Non-pigmented ciliary epithelial cell (primary cell): ENCODE measurements around the gene FOXP2.
"Not testable (repeated sequence)": the region's sequence is repeated elsewhere in the genome, so short reads cannot be mapped to it uniquely, and the experiment has no call there.

Experiments
- DNase-seq: peaks from one replicate; pipeline ENCODE4 v3.0.0-alpha.2; 2010; ENCODE audit warnings: low read depth

Gene FOXP2

GRCh38 chr7:114422507-114423501, 8.2 kb downstream of the FOXP2 start:
- DNase-seq, result no peak

- no peak for DNase-seq
Measured at GRCh38 chr7:114426382-114426781, 11.8 kb downstream of the FOXP2 start.

- DNase-seq, result no peak
Measured at GRCh38 chr7:114426824-114427223, 12.2 kb downstream of the FOXP2 start.

GRCh38 chr7:114428211-114428610, 13.6 kb downstream of the FOXP2 start:
- no peak for DNase-seq

- no peak for DNase-seq
Measured at GRCh38 chr7:114431189-114431588, 16.6 kb downstream of the FOXP2 start.

GRCh38 chr7:114432061-114432460, 17.4 kb downstream of the FOXP2 start:
- DNase-seq, result no peak

- no peak for DNase-seq
Measured at GRCh38 chr7:114432703-114433102, 18.1 kb downstream of the FOXP2 start.

- DNase-seq, result no peak
Measured at GRCh38 chr7:114439581-114439980, 25.0 kb downstream of the FOXP2 start.

- DNase-seq, result not testable (repeated sequence)
Measured at GRCh38 chr7:114440927-114441326, 26.3 kb downstream of the FOXP2 start.

GRCh38 chr7:114444196-114444595, 29.6 kb downstream of the FOXP2 start:
- no peak for DNase-seq

DNA sequence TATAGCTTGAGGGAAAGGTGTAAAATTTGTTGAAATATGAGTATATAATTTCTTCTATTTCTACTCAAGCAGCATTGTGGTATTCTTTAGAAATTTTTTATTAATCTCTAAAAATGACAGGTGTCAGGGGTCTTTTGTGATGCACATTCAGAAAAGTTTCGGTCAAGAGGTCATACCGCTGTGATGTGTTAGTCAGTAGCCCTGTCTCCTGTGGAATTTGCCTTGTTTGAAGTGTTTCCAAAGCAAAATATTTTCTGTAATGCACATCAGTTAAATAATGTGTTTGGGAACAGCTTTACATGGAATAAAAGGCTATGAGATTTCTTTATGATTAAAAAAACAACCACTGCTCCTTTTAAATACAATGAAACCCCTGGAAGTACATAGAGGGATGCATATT, 35.8 kb downstream of the FOXP2 start:
- no peak for DNase-seq

- no peak for DNase-seq
Measured at GRCh38 chr7:114459574-114459973, 45.0 kb downstream of the FOXP2 start.

GRCh38 chr7:114460021-114460420, 45.4 kb downstream of the FOXP2 start:
- no peak for DNase-seq

- no peak for DNase-seq
Measured at GRCh38 chr7:114466917-114467316, 52.3 kb downstream of the FOXP2 start.

- no peak for DNase-seq
Measured at GRCh38 chr7:114468844-114469243, 54.2 kb downstream of the FOXP2 start.

GRCh38 chr7:114472896-114473512, 58.4 kb downstream of the FOXP2 start:
- DNase-seq, result no peak

DNA sequence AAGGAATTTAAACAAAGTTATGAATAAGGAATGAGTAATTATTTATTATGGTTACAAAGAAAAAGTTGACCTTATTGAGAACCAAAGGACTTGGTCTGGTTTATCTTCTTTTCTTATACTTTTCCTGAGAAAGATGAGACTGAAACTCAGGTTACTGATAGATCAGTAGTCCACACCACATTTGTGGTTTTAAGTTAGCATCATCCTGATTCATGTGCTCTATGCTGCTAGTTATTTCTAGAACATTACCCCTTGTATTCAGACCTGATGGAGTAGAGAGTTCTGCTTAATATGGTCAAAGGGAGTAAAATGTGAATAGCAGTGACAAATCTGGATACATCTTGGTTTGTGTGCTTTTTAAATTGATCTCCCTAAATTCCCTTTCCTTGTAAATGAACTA, 63.8 kb downstream of the FOXP2 start:
- no peak for DNase-seq

- no peak for DNase-seq
Measured at GRCh38 chr7:114481999-114482398, 67.4 kb downstream of the FOXP2 start.

DNA sequence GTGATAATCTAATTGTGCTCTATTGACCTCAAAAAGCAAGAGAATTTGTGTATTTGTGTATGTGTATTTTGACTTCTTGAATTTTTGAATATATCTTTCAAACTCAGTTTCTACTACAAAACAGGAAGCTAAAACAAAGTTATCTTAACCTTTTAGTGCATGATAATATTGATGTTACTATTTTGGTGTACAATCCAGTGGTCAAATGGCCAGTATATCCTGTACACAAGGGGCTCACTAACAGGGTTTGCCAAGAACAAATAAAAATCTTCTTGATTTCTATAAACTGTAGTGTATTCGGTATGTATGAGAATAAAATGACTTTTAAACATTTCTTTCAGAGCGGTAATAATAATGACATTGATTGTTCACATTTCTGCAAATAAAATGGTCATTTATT, 69.6 kb downstream of the FOXP2 start:
- no peak for DNase-seq

GRCh38 chr7:114487174-114487573, 72.6 kb downstream of the FOXP2 start:
- DNase-seq, result no peak

DNA sequence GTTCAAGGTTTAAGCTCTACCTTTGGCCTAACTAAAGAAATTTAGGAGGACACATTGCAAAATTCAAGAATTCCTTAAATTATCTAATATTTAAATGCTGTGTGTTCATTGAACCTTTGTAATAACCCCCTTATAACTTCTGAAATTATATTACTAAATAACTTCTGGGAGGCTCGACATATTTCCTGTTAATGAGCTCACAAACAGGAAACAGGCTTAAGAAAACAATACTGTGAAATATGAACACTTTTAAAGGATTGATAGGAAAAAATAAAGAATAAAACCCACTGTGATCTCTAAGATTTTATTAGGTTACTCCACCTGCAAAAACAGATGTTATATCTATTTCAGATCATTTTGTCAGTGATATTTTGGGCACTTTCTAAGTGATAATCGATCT, 74.1 kb downstream of the FOXP2 start:
- DNase-seq, result no peak

DNA sequence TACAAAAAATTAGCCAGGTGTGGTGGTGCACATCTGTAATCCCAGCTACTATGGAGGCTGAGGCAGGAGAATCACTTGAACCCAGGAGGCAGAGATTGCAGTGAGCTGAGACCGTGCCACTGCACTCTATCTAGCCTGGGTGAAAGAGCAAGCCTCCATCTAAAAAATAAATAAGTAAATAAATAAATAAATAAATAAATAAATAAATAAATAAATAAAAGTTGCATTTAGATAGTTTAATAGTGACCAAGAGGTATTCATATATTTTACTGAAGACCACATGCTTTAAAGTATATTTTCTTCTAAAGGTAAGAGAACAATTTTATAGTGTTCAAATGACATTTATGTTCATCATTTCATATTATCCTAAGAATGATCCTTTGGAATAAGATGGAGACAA, 82.9 kb downstream of the FOXP2 start:
- DNase-seq, result not testable (repeated sequence)
